Measurements from ENCODE around the gene BANP.
"Not testable (repeated sequence)": the region's sequence is repeated elsewhere in the genome, so short reads cannot be mapped to it uniquely, and the experiment has no call there.

Gene BANP

DNA sequence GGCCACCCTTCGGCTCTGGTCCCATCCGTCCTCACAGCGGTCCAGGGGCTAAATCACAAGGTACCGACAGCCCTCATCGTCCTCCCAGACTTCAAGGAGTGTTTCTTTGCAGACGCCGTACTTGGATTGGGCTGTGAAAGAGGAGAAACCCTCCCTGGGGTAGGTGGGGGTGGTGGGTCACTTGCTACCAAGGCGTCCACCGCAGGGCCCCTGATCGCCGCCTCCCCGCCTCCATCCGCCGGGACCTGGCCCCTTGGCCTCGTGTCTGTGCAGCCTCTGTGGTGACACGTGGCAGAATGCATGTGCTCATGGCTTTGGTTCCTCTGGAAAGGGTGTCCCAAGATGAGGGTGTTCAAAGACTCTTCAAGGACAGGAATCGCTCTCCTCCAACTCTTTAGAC is 151.4 kb downstream of the BANP start:
- no peak overlapping the region for H3K4me3 ChIP-seq (ENCODE audit: low read depth, low read length)
- TF ChIP-seq, protein P1, sequence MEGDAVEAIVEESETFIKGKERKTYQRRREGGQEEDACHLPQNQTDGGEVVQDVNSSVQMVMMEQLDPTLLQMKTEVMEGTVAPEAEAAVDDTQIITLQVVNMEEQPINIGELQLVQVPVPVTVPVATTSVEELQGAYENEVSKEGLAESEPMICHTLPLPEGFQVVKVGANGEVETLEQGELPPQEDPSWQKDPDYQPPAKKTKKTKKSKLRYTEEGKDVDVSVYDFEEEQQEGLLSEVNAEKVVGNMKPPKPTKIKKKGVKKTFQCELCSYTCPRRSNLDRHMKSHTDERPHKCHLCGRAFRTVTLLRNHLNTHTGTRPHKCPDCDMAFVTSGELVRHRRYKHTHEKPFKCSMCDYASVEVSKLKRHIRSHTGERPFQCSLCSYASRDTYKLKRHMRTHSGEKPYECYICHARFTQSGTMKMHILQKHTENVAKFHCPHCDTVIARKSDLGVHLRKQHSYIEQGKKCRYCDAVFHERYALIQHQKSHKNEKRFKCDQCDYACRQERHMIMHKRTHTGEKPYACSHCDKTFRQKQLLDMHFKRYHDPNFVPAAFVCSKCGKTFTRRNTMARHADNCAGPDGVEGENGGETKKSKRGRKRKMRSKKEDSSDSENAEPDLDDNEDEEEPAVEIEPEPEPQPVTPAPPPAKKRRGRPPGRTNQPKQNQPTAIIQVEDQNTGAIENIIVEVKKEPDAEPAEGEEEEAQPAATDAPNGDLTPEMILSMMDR (IDR thresholded peaks at IDR 0.05; ENCODE audit: low read depth, low read length), result no peak
- DNase-seq (ENCODE audit: low read depth, low spot score), result no peak
- in situ Hi-C loops (cut with HindIII; ENCODE audit: low sequenced_read_pairs), result no loop called here

DNA sequence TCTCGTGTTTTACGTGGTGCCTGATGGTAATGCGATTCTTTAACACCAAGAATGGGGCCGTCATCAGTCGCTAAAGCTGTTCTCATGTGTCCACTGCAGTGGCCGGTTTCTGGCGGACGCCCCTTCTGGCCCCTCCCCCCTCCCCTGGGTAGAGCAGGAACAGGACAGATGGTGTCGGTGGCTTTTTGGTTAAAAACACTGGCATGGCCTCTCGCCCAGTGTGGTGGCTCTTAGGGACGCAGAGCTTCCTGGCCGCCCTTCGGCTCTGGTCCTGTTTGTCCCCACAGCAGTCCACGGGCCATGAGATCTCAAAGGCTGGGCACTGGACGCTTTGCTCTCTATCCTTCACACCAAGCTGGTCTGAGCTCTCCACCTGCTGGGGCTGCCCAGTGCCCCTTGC is 151.8 kb downstream of the BANP start:
- in situ Hi-C loops (cut with HindIII; ENCODE audit: low sequenced_read_pairs), result no loop called here
- no peak for DNase-seq (ENCODE audit: low read depth, low spot score)
- no peak overlapping the region for H3K4me3 ChIP-seq (ENCODE audit: low read depth, low read length)
- TF ChIP-seq, protein P1 (IDR thresholded peaks at IDR 0.05; ENCODE audit: low read depth, low read length), result no peak

DNA sequence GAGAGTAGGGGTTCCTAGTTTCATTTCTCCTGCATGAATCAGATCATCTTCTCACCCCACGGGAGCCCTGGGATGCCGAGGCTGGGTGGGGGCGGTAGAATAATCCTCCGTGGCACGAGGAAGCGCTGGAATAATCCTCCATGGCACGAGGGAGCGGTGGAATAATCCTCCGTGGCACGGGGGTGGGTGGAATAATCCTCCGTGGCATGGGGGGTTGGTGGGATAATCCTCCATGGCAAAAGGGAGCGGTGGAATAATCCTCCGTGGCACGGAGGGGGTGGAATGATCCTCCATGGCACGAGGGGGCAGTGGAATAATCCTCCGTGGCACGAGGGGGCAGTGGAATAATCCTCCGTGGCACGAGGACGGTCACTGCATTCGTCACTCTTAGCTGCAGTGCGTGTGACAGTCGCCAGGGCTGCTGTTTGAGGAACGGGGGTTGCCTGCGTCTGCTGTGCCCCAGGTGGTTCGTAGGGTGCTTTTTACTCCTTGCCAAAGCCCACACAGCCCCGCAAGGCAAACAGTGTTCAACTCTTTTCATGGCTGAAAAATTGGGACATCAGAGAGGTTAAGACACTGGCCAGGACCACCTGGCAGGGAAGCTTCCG is 152.5 kb downstream of the BANP start:
- in situ Hi-C loops (cut with HindIII; ENCODE audit: low sequenced_read_pairs), result no loop called here
- H3K4me3 ChIP-seq (ENCODE audit: low read depth, low read length), result no peak overlapping the region
- no peak for DNase-seq (ENCODE audit: low read depth, low spot score)
- TF ChIP-seq, protein P1 (IDR thresholded peaks at IDR 0.05; ENCODE audit: low read depth, low read length), result no peak

DNA sequence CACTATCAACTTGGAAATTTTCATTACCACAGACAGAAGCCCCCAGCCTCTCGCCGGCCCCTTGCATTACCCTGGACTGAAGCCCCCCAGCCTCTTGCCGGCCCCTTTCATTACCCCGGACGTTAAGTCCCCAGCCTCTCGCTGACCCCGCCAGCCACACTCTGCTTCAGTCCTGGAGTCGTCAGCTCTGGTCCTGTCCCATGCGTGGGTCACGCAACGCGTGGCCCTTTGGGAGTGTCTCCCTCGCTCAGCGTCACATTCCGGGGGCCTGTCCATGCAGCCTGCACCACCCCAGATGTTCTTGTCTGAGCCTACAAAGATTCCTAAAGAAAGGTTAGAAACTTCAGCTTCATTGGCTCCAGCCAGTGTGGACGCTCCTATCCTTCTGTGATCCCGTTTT is 153.1 kb downstream of the BANP start:
- DNase-seq (ENCODE audit: low read depth, low spot score); H3K4me3 ChIP-seq (ENCODE audit: low read depth, low read length); in situ Hi-C loops (cut with HindIII; ENCODE audit: low sequenced_read_pairs): not testable (repeated sequence)

DNA sequence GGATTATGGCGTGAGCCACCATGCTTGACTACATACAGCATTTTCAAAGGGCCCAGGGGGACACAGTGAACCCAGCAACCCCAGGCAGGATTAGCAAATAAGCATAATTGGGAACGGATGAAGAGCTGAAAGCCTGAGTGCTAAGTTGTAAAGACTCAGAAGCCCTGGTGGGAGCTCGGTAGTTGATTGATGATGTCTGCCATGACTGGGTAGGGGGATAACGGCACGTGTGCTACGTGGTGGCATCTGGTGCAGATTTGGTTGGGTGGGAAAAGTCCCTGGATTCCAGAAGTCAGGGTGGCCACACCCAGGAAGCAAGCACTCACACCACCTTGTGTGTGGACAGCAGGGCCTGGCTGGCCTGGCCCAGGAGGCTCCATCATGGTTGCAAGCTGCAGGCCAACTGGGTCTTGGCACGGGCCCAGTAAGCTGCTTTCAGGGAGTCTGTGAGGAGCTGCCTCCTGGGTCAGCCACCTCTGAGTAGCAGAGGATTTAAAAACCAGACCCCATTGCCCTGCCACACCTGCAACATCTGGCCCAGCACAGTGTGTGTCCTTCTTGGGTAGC is 154.4 kb downstream of the BANP start:
- H3K4me3 ChIP-seq (ENCODE audit: low read depth, low read length); in situ Hi-C loops (cut with HindIII; ENCODE audit: low sequenced_read_pairs); DNase-seq (ENCODE audit: low read depth, low spot score): not testable (repeated sequence)

DNA sequence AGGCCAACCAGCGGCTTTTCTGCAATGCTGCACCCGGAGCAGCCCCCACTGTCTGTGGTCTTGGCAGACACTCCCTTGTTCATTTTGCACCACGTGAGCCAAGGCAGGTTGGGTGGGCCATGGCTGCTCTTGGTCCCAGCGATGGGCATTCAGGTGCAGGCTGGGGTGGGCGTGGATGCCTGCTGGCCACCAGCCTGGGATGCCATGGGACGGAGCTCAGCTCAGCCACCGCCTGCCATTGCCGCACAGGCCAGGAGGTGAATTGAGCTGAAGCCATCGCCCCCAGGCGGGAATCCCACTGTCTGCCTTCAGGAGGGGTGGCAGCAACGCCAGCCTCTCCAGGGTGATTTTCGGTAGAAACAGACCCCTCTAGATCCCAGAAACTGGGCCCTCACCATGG is 155.3 kb downstream of the BANP start:
- in situ Hi-C loops (cut with HindIII; ENCODE audit: low sequenced_read_pairs); H3K4me3 ChIP-seq (ENCODE audit: low read depth, low read length); DNase-seq (ENCODE audit: low read depth, low spot score): not testable (repeated sequence)

DNA sequence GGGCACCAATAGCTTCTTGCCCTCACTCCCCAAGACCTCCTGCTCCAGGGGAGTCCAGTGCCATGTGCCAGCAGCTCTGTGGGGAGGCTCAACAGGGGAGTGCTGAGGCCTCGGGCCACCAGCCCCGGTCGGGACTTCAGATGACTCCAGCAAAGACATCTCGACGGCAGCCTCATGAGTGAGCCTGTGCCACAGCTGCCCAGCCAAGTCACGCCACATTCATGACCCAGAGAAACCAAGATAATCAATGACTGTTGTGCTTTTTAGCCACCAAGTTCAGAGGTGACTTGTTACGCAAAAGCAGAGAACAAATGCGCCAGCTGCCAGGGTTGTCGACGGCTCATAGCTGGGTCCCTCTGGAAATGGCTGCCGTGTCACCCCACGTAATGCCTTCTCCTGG is 157.5 kb downstream of the BANP start:
- TF ChIP-seq, protein P1 (IDR thresholded peaks at IDR 0.05; ENCODE audit: low read depth, low read length), result no peak
- in situ Hi-C loops (cut with HindIII; ENCODE audit: low sequenced_read_pairs), result no loop called here
- DNase-seq (ENCODE audit: low read depth, low spot score), result no peak
- H3K4me3 ChIP-seq (ENCODE audit: low read depth, low read length), result no peak overlapping the region

DNA sequence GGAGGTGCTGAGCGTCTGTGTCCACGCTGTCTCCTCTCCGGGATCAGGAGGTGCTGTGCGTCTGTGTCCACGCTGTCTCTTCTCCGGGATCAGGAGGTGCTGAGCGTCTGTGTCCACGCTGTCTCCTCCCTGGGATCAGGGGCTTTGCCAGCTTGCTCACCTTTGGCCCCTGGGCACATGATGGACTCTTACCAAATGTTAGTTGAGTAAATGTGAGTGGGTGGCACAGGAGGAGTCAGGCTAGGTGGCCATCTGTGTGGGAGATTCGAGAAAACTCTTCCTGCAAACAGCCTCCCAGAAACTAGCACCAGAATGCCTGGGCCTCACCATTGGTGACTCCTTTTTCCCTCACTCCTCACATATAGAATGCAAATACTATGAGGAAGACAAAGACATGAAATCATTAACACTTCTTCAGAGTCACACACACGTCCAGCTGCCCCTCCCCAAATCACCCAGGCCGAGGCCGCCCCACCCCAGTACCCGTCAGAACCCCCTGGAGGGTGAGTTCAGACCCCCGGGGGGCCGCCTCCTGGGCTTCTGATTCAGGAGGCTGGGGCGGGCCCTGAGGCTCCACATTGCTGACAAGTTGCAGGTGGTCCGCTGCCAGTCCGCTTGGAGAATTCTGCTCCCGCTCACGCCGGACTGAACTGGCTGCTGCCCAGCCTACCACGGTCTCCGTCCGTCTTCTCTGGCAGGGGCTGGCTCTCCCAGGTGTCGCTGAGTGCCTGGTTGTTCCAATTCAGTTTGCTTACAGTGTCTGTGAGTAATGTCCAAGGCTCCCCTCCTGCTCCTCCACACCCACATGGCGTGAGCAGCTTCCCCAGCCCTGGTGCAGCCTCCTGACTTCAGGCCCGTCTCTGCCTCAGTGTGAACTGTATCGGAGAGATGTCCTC is 158.7 kb downstream of the BANP start:
- in situ Hi-C loops (cut with HindIII; ENCODE audit: low sequenced_read_pairs); H3K4me3 ChIP-seq (ENCODE audit: low read depth, low read length); DNase-seq (ENCODE audit: low read depth, low spot score): not testable (repeated sequence)

DNA sequence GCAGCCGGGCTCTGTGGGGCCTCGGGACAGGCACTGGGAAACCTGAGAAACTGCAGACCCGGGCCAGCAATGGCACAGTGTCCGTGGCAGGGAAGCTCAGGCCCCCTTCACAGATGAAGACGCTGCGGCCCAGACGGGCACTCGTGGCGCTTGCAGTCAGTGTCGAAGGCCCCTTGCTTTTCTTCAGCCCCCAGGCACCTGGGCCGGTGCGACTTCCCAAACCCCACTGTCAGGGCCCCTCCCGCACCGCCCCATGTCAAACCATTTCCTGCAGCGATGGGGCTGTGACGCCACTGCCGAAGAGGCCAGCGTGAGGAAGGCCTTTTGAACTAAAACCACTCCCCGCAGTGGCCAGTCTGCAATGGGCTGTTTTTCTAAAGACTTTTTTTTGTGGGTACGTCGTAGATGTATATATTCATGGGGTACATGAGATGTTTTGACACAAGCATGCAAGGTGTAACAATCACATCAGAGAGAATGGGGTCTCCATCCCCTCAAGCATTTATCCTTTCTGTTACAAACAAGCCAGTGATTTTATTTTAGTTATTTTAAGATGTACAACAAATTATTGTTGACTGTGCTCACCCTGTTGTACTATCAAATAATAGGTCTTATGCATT is 159.8 kb downstream of the BANP start:
- DNase-seq (ENCODE audit: low read depth, low spot score); H3K4me3 ChIP-seq (ENCODE audit: low read depth, low read length); in situ Hi-C loops (cut with HindIII; ENCODE audit: low sequenced_read_pairs): not testable (repeated sequence)

DNA sequence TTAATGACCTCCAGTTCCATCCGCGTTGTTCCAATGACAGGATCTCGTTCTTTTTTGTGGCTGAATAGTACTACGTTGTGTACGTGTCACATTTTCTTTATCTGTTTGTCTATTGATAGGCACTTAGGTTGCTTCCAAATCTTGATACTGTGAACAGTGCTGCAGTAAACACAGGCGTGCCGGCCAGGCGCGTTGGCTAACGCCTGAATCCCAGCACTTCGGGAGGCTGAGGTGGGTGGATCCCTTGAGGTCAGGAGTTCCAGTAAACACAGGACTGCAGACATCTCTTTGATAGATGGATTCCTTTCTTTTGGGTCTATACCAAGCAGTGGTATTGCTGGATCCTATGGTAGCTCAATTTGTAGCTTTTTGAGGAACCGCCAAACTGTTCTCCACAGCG is 160.7 kb downstream of the BANP start:
- DNase-seq (ENCODE audit: low read depth, low spot score); in situ Hi-C loops (cut with HindIII; ENCODE audit: low sequenced_read_pairs); H3K4me3 ChIP-seq (ENCODE audit: low read depth, low read length): not testable (repeated sequence)
